Measurements from ENCODE around the gene RNASE7. TPM values are rescaled to one million over a fixed set of nuclear protein-coding genes. Genes with fewer than 3 reads are reported as not detected.

The RNASE7 gene
- total RNA-seq, 1 donor from 2014 or later: not detected

DNA sequence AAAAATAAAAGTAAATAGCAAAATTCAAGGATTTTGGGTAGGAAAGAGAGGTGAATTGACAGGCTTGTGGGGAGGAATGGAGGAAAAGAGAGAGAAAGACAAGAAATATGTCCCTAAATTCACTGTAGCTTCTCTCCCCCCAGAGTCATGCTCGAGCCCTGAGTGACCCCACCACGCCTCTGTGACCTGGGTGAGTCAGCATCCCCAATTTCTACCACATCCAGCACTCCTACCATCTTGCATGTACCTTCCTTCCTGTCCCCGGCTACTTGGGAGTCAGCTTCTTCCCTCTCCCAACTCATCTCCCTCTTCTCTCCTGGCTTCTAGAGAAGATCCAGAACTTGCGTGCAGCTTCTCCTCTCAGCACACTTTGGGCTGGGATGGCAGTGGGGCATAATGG is 46.5 kb downstream of the RNASE7 start:
- no peak for DNase-seq

DNA sequence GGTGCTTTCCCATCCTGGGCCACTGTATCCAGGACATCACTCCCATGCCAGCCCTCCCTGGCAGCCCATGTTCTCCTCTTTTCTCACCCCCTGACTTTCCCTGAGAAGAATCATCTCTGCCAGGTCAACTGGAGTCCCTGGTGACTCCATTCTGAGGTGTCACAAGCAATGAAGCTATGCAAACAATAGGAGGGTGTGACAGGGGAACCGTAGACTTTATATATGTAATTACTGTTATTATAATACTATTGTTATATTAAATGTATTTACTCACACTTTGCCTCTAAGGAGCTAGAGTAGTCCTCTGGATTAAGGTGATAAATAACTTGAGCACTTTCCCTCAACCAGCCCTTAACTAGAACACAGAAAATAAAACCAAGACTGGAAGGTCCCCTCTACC is 47.1 kb downstream of the RNASE7 start:
- DNase-seq: no peak

DNA sequence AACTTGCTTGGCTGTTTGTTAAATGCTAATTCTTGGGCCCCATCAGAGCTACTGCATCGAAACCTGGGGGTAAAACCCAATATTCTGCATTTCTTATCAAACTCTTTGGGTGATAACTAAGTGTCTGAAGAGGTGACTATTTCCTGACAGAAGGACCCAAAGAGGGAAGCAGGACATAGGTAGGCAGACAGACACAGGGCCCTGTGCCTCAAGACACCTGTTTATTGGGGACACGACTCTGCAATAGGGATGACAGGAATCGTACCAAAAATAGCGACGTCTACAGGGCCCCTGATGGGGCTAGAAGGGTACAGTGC is 47.7 kb downstream of the RNASE7 start:
- DNase-seq: no peak

DNA sequence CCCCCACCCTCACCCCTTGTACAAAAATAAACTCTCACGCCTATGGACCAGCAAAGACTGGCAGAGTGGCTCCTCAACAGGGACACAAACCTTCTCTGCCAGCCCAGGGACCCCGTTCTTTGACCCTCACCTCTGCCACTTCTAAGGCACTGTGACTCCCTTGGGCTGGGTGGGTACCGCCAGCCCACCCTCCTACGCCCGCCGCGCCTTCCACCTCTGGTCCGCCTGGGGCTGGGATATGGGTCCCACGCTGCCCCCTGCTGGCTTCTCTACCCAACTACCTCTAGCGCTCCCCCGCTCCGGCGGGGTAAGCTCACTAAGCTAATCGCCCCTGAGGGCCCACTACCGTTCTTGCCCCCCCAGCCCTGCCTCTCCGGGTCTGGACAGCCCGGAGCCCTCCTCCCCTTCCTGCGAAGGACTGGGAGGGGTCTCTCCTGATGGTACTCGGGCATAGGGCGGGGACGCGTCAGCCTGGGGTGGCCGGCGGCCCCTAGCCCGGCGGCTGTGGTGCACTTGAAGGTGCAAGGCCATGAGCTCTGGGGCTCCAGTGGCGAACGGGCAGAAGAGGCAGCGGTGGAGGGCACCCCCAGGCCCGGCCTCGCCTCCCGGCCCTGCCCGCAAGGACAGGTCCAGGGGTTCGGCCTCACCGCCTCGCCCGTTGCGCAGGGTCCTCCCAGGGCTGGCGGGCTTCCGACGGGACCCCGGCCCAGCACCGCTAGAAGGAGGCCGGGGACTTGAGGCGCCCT is 48.2 kb downstream of the RNASE7 start:
- no peak for DNase-seq

DNA sequence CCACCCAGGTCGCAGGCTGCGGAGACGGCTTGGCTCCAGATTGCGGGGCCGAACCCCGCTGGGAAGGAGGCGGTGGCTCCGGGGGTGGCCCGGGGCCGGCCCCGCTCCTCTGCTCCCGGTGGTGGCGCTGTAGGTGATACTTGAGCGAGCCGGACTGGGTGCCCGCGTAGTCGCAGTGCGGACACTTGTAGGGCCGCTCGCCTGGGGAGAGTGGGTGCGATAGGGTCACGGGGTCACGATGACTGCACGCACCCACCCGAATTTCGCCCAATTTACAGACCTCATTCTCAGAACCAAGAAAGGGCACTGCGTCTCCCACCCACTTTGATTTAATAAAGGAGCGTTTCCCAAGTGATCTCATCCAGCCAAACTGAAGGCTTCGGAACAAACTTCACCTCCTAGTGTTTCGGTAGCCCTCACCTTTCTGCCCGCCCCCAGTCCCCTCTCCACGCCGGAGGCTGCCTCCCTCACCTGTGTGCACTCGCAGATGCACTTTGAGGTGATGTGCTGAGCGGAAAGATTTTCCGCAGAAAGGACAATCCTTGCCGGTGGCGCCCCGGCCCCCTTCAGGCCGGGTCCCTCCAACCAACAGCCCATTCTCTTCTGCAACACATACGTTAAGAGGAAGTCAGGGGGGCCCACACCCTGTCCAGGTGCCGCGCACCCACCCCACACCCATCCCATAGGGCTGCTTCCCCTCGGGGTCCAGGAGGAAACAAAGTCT is 48.9 kb downstream of the RNASE7 start:
- no peak for DNase-seq

DNA sequence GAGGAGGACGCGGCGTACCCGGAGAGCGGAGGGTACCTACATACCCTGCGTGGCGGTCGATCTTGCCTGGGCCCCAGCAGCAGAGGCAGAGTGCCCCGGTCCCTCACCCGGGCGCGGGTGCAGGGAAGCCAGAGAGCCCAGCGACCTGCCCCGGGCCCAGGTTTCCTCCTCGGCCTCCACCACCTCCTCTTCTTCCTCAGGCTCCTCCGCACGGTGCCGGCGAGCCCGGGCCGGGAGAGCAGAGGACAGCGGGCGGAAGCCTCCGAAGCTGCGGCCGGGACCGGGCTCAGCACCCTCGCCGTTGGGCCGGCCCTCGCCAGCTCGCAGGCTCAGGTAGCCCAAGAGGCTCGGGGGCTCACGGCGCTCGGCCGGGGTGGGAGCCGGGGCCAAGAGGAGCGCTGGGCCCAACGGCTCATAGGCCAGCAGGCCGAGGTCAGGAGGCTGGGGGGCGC is 49.7 kb downstream of the RNASE7 start:
- no peak for DNase-seq

DNA sequence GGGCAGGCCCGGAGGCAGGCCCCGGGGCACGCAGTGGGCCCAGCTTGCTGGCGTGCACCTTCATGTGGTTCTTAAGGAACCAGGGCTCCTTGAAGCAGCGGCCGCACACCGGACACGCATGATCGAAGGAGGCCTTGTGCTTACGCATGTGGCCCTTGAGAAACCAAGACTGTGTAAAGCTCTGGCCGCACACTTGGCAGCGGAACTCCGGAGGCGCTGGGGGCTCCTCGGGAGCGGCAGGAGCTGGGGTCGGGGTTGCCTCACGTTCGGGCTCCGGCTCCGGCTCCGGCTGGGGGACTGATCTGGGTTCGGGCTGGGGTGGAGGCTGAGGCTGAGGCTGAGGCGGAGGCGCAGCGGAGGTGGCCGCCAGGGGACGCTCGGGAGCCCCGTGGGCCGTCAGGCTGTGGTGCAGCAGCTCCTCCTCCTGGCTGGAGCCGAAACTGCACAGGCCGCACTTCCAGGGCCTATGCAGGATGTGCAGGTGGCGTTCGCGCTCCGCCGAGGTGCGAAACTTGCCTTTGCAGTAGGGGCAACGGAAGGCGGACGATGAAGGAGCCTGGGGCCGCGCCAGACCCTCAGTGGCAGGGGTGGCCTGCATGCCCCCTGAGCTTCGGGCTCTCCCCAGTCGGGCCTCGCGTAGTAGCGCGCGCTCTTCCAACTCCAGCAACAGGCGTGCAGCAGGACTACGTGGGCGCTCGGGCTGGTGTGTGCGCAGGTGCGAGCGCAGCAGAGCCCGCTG is 50.3 kb downstream of the RNASE7 start:
- DNase-seq: peak; percentile 89

DNA sequence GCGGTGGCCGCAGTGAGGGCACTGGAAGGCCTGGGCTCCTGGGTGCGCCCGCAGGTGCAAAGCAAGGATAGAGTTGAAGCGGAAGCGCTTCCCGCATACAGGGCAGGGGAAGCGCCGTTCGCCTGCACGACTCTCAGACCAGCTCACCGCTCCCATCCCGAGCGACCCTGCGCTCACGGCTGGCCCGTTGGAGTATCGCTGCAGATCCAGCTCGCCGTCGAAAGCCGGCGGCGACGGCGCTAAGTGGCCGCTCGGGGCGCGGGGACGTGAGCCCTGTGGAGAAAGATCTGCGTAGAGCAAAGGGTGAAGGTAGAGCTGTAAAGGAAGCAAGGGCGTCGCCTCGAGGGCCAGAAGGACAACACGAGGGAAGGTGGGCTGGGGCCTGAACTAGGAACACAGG is 50.9 kb downstream of the RNASE7 start:
- DNase-seq: no peak

Other genes with a start within 250 kb of the RNASE7 start
- gene RNASE1, start 239.5 kb upstream of the RNASE7 start, total RNA-seq: 28.6 and 64.0 TPM in 2 replicates
- gene RNASE3, start 151.0 kb upstream of the RNASE7 start, total RNA-seq: not detected in 2 replicates
- gene RNASE2, start 86.9 kb upstream of the RNASE7 start, total RNA-seq: 0.14 TPM in 1 of 2 replicates, not detected in the other
- gene METTL17, start 52.4 kb upstream of the RNASE7 start, total RNA-seq: 32.8 and 32.9 TPM in 2 replicates
- not detected in 2 replicates for gene SLC39A2, start 43.1 kb upstream of the RNASE7 start, total RNA-seq
- 3.3 and 3.6 TPM in 2 replicates for gene NDRG2, start 17.3 kb upstream of the RNASE7 start, total RNA-seq
- not detected in 2 replicates for gene TPPP2, start 12.1 kb upstream of the RNASE7 start, total RNA-seq
- gene RNASE13, start 7.6 kb upstream of the RNASE7 start, total RNA-seq: not detected in 2 replicates
- not detected in 2 replicates for gene RNASE8, start 15.5 kb downstream of the RNASE7 start, total RNA-seq
- gene ARHGEF40, start 27.9 kb downstream of the RNASE7 start, total RNA-seq: 6.2 and 7.3 TPM in 2 replicates
- gene ZNF219, start 56.3 kb downstream of the RNASE7 start, total RNA-seq: 5.1 and 7.0 TPM in 2 replicates
- gene TMEM253, start 58.7 kb downstream of the RNASE7 start, total RNA-seq: 0.19 TPM in 1 of 2 replicates, not detected in the other
- gene OR5AU1, start 113.7 kb downstream of the RNASE7 start, total RNA-seq: not detected in 2 replicates
- 601 and 625 TPM in 2 replicates for gene HNRNPC, start 227.1 kb downstream of the RNASE7 start, total RNA-seq
- 0.33 TPM in 1 of 2 replicates, not detected in the other for gene RPGRIP1, start 237.7 kb downstream of the RNASE7 start, total RNA-seq